ENCODE measurements around the gene CORO1A.
"Not testable (repeated sequence)": the region's sequence is repeated elsewhere in the genome, so short reads cannot be mapped to it uniquely, and the experiment has no call there.

CORO1A gene

GRCh38 chr16:30187556-30187865 lies 4.1 kb downstream of the CORO1A start:
- no peaks in the 10 kb centered on the region for H3K9me3 ChIP-seq (replicated peaks; ENCODE audit: insufficient read depth, low read length)
- H2AFZ ChIP-seq (ENCODE audit: low read length), result no peak overlapping the region
- no peaks in the 10 kb centered on the region; the same call in 1 of the 2 replicates for H3K36me3 ChIP-seq (replicated peaks; ENCODE audit: insufficient read depth, low read length)
- TF ChIP-seq EZH2phosphoT487 (IDR thresholded peaks at IDR 0.05; ENCODE audit: low read length) (no peak), EZH2 (optimal IDR thresholded peaks at IDR 0.05; ENCODE audit: low read depth, low read length) (no peak), CTCF (IDR thresholded peaks at IDR 0.05; ENCODE audit: low read length) (no peak)
- H3K4me2 ChIP-seq (ENCODE audit: low read depth, low read length), result peak overlapping the region; percentile 98; the same call in 1 of the 2 replicates
- peaks cover 30% of the 10 kb centered on the region for H3K4me1 ChIP-seq (ENCODE audit: low read length)
- H3K9ac ChIP-seq (ENCODE audit: low read length), result no peak overlapping the region
- H3K4me3 ChIP-seq (ENCODE audit: low read length), result no peak overlapping the region
- H3K27ac ChIP-seq (ENCODE audit: low read length), result no peak overlapping the region
- peaks cover 40% of the 10 kb centered on the region; the same call in 1 of the 2 replicates for H3F3A ChIP-seq (ENCODE audit: insufficient read depth, low read length)
- no peaks in the 10 kb centered on the region for H4K20me1 ChIP-seq (ENCODE audit: insufficient read depth, low read length)
- H3K27me3 ChIP-seq (replicated peaks; ENCODE audit: insufficient read depth, low read length), result no peaks in the 10 kb centered on the region
- no peak for DNase-seq
- H3K9me2 ChIP-seq (replicated peaks; ENCODE audit: insufficient read depth, low read length), result no peaks in the 10 kb centered on the region
- peaks cover 49% of the 10 kb centered on the region for H3K79me2 ChIP-seq (ENCODE audit: low read length)

- Histone ChIP-seq H3K79me2 (ENCODE audit: low read length) (peaks cover 46% of the 10 kb centered on the region), H3K27me3 (replicated peaks; ENCODE audit: insufficient read depth, low read length) (no peaks in the 10 kb centered on the region), H3F3A (ENCODE audit: insufficient read depth, low read length) (peaks cover 38% of the 10 kb centered on the region; the same call in 1 of the 2 replicates), H3K9me3 (replicated peaks; ENCODE audit: insufficient read depth, low read length) (no peaks in the 10 kb centered on the region), H4K20me1 (ENCODE audit: insufficient read depth, low read length) (no peaks in the 10 kb centered on the region), H3K27ac (ENCODE audit: low read length) (no peak overlapping the region), H3K9me2 (replicated peaks; ENCODE audit: insufficient read depth, low read length) (no peaks in the 10 kb centered on the region), H3K36me3 (replicated peaks; ENCODE audit: insufficient read depth, low read length) (no peaks in the 10 kb centered on the region; the same call in 1 of the 2 replicates), H3K4me3 (ENCODE audit: low read length) (no peak overlapping the region), H2AFZ (ENCODE audit: low read length) (no peak overlapping the region), H3K4me1 (ENCODE audit: low read length) (peaks cover 26% of the 10 kb centered on the region), H3K4me2 (ENCODE audit: low read depth, low read length) (no peak overlapping the region), H3K9ac (ENCODE audit: low read length) (no peak overlapping the region)
- DNase-seq, result no peak
- no peak for TF ChIP-seq EZH2phosphoT487 (IDR thresholded peaks at IDR 0.05; ENCODE audit: low read length)
- no peak for TF ChIP-seq EZH2 (optimal IDR thresholded peaks at IDR 0.05; ENCODE audit: low read depth, low read length)
- no peak for TF ChIP-seq CTCF (IDR thresholded peaks at IDR 0.05; ENCODE audit: low read length)
These were observed 4.7 kb downstream of the CORO1A start for GRCh38 chr16:30187971-30188561.

- H3K9me3 ChIP-seq (replicated peaks; ENCODE audit: insufficient read depth, low read length); H3K27me3 ChIP-seq (replicated peaks; ENCODE audit: insufficient read depth, low read length); H4K20me1 ChIP-seq (ENCODE audit: insufficient read depth, low read length); DNase-seq; H3K4me3 ChIP-seq (ENCODE audit: low read length); H3K4me2 ChIP-seq (ENCODE audit: low read depth, low read length); H2AFZ ChIP-seq (ENCODE audit: low read length); H3K9ac ChIP-seq (ENCODE audit: low read length); H3K36me3 ChIP-seq (replicated peaks; ENCODE audit: insufficient read depth, low read length); H3K9me2 ChIP-seq (replicated peaks; ENCODE audit: insufficient read depth, low read length); H3K27ac ChIP-seq (ENCODE audit: low read length): not testable (repeated sequence)
- H3K79me2 ChIP-seq (ENCODE audit: low read length), result peaks cover 21% of the 10 kb centered on the region
- H3F3A ChIP-seq (ENCODE audit: insufficient read depth, low read length), result peaks cover 14% of the 10 kb centered on the region; the same call in 1 of the 2 replicates
- H3K4me1 ChIP-seq (ENCODE audit: low read length), result peaks cover 14% of the 10 kb centered on the region
These were observed 7.8 kb downstream of the CORO1A start for GRCh38 chr16:30191158-30191557.

GRCh38 chr16:30193098-30193497 lies 9.7 kb downstream of the CORO1A start:
- H3K27me3 ChIP-seq (replicated peaks; ENCODE audit: insufficient read depth, low read length); H3K9me2 ChIP-seq (replicated peaks; ENCODE audit: insufficient read depth, low read length); H3K4me1 ChIP-seq (ENCODE audit: low read length); H3K9ac ChIP-seq (ENCODE audit: low read length); H3K4me2 ChIP-seq (ENCODE audit: low read depth, low read length); H3F3A ChIP-seq (ENCODE audit: insufficient read depth, low read length); H3K79me2 ChIP-seq (ENCODE audit: low read length); H3K27ac ChIP-seq (ENCODE audit: low read length); H4K20me1 ChIP-seq (ENCODE audit: insufficient read depth, low read length); H3K36me3 ChIP-seq (replicated peaks; ENCODE audit: insufficient read depth, low read length); H3K4me3 ChIP-seq (ENCODE audit: low read length); DNase-seq; H3K9me3 ChIP-seq (replicated peaks; ENCODE audit: insufficient read depth, low read length); H2AFZ ChIP-seq (ENCODE audit: low read length): not testable (repeated sequence)

GRCh38 chr16:30193615-30194014 lies 10.2 kb downstream of the CORO1A start, which contains the start of the genes BOLA2B and SLX1A:
Gene BOLA2B, minus strand, starts transcription at chr16:30193666. Its CDS starts 71 bp downstream, at chr16:30193595.
Gene SLX1A, plus strand, starts transcription at chr16:30193875. Its CDS starts 210 bp downstream, at chr16:30194085.
- not testable (repeated sequence) for H4K20me1 ChIP-seq (ENCODE audit: insufficient read depth, low read length); H3K9ac ChIP-seq (ENCODE audit: low read length); H3K4me2 ChIP-seq (ENCODE audit: low read depth, low read length); H3K79me2 ChIP-seq (ENCODE audit: low read length); H3K27ac ChIP-seq (ENCODE audit: low read length); DNase-seq; H2AFZ ChIP-seq (ENCODE audit: low read length); H3F3A ChIP-seq (ENCODE audit: insufficient read depth, low read length); H3K27me3 ChIP-seq (replicated peaks; ENCODE audit: insufficient read depth, low read length); H3K9me3 ChIP-seq (replicated peaks; ENCODE audit: insufficient read depth, low read length); H3K36me3 ChIP-seq (replicated peaks; ENCODE audit: insufficient read depth, low read length); H3K4me1 ChIP-seq (ENCODE audit: low read length); H3K9me2 ChIP-seq (replicated peaks; ENCODE audit: insufficient read depth, low read length)
- H3K4me3 ChIP-seq (ENCODE audit: low read length), result peak within 1 kb of the TSS; percentile 41; the same call in 1 of the 2 replicates

- not testable (repeated sequence) for H3K9me2 ChIP-seq (replicated peaks; ENCODE audit: insufficient read depth, low read length); H2AFZ ChIP-seq (ENCODE audit: low read length); H3K27ac ChIP-seq (ENCODE audit: low read length); H3K9ac ChIP-seq (ENCODE audit: low read length); H3F3A ChIP-seq (ENCODE audit: insufficient read depth, low read length); H3K27me3 ChIP-seq (replicated peaks; ENCODE audit: insufficient read depth, low read length); H3K4me1 ChIP-seq (ENCODE audit: low read length); H3K79me2 ChIP-seq (ENCODE audit: low read length); DNase-seq; H3K9me3 ChIP-seq (replicated peaks; ENCODE audit: insufficient read depth, low read length); H3K36me3 ChIP-seq (replicated peaks; ENCODE audit: insufficient read depth, low read length); H4K20me1 ChIP-seq (ENCODE audit: insufficient read depth, low read length); H3K4me2 ChIP-seq (ENCODE audit: low read depth, low read length)
- peak overlapping the region; percentile 41; the same call in 1 of the 2 replicates for H3K4me3 ChIP-seq (ENCODE audit: low read length)
These were observed 10.9 kb downstream of the CORO1A start for GRCh38 chr16:30194172-30194925.

All from MM.1S (cell line).